DMS153 (cell line): ENCODE results near the gene CD164L2.

Experiments
- DNase-seq: peaks from one replicate; lab custom pipeline; 2025; lab: John Stamatoyannopoulos, UW

The CD164L2 gene

GRCh38 chr1:27363766-27364695, 19.1 kb downstream of the CD164L2 start:
- DNase-seq: no peak

GRCh38 chr1:27361553-27361952, 21.6 kb downstream of the CD164L2 start:
- DNase-seq: no peak

DNA sequence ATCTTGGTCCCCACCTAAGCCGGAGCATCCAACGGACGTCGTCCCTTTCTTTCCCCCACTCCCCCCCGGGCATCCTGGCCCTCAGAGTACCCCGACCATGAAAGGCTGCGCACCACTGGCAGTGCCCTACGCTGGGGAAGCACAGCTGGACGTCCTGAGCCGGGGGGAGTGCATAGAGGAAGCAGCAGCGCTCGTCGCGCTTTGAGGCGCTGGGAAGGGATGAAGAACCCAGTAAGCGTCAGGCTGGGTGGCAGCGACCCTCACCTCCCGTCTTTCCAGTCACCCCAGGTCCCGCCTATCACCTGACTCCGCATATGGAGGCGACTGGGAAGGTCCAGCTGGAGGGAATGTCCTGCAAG, 22.1 kb downstream of the CD164L2 start:
- DNase-seq: no peak

DNA sequence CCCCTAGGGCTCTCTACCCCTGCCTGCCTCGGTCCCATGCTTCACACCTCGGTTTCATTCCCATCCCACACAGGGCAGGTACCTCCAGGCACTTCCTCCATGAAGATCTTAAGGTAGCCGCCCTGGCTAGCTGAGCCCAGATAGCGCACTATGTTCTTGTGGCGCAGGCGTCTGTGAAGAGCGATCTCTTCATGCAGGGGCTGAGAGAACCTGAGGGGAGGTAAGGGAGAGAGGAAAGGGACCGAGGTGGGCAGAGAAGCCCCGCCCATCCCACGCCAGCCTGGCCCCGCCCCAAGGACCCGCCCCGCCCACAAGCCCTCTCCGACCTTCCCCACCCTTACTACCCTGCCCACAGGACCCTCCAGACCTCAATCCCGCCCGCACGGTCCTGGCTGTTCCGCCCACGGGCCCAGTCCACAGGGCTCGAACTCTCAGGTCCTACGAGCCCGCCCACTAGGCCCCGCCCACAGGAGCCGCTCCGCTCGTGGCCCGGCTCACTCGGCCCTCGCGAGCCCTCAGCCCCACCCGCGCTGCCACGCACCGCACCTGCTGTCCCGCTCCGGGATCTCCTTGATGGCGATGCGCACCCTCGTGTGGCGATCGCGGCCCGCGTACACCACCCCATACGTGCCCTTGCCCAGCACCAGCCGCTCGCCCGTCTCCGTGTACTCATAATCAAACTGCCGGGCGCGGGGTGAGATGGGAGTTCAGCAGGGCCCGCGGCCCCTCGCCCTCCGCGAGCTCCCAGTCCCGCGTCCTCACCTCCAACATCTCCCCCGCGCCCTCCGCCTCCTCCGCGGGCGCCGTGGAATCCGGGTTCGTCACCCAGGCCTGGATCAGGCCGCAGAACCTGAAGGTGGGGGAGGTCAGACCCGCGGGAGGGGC, 22.7 kb downstream of the CD164L2 start:
- no peak for DNase-seq

- no peak for DNase-seq
Measured at GRCh38 chr1:27359822-27360158, 23.3 kb downstream of the CD164L2 start.

GRCh38 chr1:27358928-27359313, 24.2 kb downstream of the CD164L2 start:
- no peak for DNase-seq

GRCh38 chr1:27358038-27358927, 24.9 kb downstream of the CD164L2 start:
- no peak for DNase-seq

DNA sequence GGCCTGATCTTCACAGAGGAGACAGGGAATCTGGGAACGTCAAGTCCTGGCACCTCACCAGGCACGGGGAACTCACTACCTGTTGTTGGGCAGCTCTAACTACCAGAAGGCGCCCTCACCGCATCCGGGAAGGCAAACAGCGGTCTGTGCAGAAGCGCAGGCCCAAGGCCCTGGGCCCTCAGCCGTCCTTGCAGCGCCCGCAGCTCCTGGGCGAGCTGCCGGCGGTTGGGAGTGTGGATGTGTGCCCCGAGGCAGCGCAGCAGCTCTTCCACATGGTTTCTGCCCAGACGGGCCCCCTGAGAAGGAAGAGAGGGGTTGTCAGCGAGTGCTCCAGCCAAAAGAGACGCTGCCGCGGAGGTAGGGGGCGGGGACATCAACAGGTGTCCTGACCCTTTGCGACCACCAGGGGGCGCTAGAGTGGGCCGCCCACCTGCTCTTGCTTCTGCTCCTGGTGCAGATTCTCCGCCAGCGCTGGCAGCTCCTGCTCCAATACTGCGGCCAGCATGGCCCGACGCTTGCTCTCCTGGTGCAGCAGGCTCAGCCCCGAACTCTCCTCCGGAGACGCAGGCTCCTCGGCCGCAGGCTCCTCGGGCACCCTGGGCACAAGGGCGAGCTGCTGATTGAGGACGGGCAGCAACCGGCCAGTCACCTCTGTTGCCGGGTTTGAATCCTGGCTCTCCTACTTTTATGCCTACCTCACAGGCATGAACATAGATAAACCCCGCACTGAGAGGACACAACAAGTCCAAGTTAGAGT, 25.7 kb downstream of the CD164L2 start:
- DNase-seq: peak; percentile 65

DNA sequence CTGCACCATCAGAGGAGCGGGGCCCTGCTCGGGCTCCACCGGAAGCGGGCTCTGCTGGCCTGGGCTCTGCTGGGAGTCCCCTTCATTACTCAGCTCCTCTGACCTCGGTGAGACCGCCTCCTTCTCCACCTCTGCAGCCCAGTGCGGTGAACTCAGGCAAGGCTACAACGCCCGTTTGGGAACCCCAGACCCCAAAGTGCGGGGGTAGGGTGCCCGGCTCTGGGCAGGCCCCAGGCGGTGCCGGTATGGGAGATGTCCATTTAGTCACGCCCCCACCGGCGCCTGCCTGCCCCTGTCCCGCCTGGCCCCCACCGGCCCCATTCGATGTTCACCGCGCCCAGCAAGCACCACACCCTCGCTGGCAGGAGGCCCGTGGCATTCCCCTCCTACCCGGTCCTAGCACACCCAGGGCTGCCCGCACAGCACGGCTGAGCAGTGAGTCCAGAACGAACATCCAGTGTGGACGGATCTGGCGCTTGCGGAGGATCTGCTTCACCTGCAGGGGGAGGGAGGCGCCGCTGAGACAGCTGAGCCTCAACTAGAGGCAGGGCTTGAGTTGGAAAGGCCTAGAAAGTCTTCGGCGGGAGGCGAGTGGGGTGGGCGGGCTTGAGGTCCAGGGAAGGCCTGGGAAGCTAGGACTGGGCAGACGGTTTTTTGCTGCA, 26.4 kb downstream of the CD164L2 start:
- no peak for DNase-seq

DNA sequence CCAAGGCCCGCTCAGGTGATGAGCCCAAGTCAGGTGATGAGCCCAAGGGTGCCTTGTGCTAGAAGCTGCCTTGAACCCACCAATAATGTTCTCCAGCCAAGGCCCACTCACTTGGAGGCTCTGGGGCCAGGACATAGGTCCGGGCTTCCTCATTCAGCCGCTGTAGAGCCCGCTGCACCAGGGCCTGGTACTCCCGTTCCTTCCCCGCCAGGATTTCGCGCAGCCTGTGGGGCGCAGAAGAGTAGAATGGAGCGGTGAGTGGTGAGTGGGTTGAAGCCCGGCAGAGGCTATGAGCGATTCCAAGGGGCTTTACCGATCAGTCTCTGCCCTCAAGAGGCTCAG, 26.9 kb downstream of the CD164L2 start:
- no peak for DNase-seq

DNA sequence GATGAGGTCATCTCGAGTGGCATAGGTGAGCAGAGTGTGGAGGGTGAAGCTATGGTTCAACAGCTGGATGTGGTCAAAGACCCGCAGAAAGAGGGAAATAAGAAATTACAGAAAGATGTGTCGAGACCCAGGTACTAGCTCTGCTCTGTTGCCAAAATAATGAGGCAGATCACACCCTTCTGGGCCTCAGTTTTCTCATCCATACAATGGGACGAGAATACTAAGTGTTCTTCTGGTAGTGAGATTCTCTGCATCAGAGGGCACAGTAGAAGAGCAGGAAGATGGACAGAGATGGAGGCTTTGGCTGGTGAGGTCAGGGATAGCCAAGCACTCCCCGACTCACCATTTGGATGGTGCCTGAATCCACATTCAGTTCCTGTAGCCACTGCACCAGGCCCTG, 27.4 kb downstream of the CD164L2 start:
- DNase-seq: no peak

GRCh38 chr1:27353629-27354028, 29.5 kb downstream of the CD164L2 start:
- no peak for DNase-seq

GRCh38 chr1:27353166-27353565, 30.0 kb downstream of the CD164L2 start:
- DNase-seq: no peak

GRCh38 chr1:27351541-27352107, 31.5 kb downstream of the CD164L2 start:
- no peak for DNase-seq

- peak; percentile 51 for DNase-seq
Measured at GRCh38 chr1:27350663-27351540, 32.2 kb downstream of the CD164L2 start.

DNA sequence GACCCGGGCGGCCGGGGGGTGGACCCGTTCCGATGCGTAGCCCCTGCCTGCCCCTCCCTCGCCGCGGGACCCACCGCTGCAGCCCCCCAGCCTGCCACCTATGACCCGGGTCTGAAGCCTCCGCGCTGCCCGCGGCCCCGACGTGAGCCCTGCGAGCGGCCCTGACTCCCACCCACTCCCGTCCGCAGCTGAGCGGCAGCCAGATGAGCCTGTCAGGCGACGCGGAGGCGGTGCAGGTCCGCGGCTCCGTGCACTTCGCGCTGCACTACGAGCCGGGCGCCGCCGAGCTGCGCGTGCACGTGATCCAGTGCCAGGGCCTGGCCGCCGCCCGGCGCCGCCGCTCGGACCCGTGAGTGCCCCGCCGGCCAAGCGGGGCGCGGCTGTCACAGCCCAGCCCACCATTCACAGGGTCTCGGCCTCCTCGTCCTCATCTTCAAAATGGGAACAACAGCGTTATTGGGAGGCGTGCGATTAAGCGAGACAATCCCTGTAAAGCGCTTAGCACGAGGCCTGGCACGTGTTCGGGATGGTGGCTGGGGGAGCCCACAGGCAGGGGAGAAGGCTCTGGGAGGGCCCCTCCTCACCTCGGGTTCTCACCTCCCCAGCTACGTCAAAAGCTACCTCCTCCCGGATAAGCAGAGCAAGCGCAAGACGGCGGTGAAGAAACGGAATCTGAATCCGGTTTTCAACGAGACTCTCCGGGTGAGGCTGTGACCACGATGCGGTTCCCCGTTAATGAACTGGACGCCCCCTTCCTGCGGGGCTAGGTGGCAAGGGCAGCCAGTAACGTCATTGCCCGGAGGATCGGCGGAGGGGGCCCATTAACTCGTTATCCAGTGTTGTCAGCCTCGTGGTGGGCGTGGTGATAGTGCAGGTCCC, 33.1 kb downstream of the CD164L2 start:
- DNase-seq: peak; percentile 75

DNA sequence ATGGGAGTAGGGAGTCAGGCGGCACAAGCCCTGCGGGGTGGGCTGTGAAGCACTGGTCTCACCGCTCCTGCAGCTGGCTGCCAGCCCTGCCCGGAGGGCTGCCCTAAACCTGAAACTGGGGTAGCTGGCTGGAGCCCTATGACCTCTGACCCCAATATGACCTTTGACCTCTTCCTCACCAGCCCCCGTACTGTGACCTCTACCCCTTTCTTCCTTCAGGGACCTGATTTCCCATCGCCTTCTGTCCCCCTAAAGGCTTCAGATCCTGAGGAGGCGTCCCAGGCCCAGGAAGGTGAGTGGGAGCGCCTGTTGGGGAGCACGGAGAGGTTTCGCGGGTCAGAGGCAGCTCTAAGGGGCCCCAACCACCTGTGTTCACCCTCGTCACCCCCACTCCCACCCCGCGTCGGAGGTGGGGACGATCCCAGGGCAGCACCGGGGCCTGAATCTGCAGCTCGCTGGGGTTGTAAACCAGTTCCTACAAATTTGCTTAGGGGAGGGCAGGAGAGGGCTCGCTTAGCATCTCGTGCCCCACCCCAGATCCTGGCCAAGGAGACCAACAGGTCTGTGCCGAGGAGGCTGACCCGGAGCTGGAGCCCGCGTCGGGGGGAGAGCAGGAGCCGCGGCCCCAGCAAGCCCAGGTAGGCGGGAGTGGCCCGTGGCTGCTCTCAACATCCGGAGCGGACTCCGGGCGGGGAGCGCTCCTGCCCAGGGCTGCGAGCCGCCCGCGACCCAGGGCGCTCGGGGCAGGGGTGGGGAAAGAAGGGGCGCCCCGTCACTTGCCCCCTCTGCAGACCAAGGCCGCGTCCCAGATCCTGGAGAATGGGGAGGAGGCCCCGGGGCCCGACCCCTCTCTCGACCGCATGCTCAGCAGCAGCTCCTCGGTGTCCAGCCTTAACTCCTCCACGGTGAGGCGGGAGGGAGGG, 34.0 kb downstream of the CD164L2 start:
- DNase-seq: peak; percentile 84
